ENCODE data around the gene ACSF2. TPM values are rescaled to one million over a fixed set of nuclear protein-coding genes. Genes with fewer than 3 reads are reported as not detected.

ACSF2 gene
- total and polyA plus RNA-seq, 2 of the 13 experiments (the other 11 are each of a cell fraction or from before 2014, with no cell fraction given): 87.3 to 109 TPM

DNA sequence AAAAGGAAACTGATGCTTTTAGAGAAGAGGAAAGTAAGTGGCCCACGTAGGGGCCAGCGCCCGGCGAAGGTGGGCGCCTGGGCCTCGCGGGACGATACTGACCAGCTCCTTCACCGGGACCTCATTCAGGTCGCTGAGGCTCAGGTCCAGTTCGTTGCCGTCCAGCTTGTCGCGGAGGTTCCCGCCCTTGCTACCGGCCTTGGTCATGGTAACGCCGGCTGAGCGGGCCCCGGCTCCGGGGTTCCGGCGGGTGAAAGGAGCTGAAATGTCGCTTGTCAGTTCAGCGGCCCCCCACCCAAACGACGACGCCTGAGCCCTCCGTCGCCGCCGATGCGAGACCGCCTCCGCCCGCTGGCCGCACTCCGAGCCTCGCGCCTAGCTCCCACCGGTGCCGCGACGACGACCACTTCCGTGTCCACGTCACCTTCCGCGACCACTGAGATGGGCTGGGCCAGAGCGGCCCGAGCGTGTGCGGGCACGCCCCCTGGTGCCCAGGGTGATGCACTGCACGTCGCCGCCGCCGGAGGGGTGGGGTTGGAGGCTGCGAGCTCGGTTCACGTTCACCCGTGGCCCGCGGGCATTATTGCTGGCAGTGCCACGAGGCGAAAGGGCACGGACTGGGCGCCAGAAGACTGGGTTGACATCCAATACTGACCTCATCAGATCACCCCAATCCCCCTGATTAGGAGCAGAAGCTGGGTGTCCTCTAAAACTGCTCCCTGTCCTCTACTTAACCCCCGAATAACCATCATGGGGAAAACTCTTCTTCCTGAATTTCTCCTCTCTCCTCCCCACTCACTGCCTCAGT is 28.7 kb upstream of the ACSF2 start, which contains the start of gene LRRC59 (continued):
- TF ChIP-seq SPEN (CRISPR knock-in tag; IDR thresholded peaks at IDR 0.05; ENCODE audit: low read depth) (peak; percentile 100), HOXA7 (CRISPR knock-in tag; IDR thresholded peaks at IDR 0.05) (0 out of 2 replicates have a peak, but pooled peaks have one; percentile 53), MAFG (CRISPR knock-in tag; IDR thresholded peaks at IDR 0.05) (0 out of 2 replicates have a peak, but pooled peaks have one; percentile 62), MTA1 (CRISPR knock-in tag; IDR thresholded peaks at IDR 0.05; ENCODE audit: borderline replicate concordance) (peak; percentile 98), GFI1 (CRISPR knock-in tag; IDR thresholded peaks at IDR 0.05; ENCODE audit: borderline replicate concordance) (peak; percentile 82; the same call in 1 of the 2 replicates), ZNF18 (CRISPR knock-in tag; IDR thresholded peaks at IDR 0.05; ENCODE audit: insufficient replicate concordance) (peak; percentile 96), AFF4 (CRISPR knock-in tag; IDR thresholded peaks at IDR 0.05) (peak; percentile 78; the same call in 1 of the 2 replicates), ZNF569 (CRISPR knock-in tag; IDR thresholded peaks at IDR 0.05; ENCODE audit: borderline replicate concordance) (0 out of 2 replicates have a peak, but pooled peaks have one; percentile 93), KAT8 (CRISPR knock-in tag; IDR thresholded peaks at IDR 0.05) (peak; percentile 99), PHF5A (CRISPR knock-in tag; IDR thresholded peaks at IDR 0.05; ENCODE audit: low read depth, unreplicated experiment) (peak; percentile 91), SKIL (CRISPR knock-in tag; IDR thresholded peaks at IDR 0.05; ENCODE audit: borderline replicate concordance) (peak; percentile 90), ZNF414 (CRISPR knock-in tag; IDR thresholded peaks at IDR 0.05) (peak; percentile 98), NFKB2 (CRISPR knock-in tag; IDR thresholded peaks at IDR 0.05; ENCODE audit: borderline replicate concordance) (peak; percentile 96; the same call in 1 of the 2 replicates), ZNF234 (CRISPR knock-in tag; conservative IDR thresholded peaks at IDR 0.05) (peak; percentile 89; the same call in 1 of the 2 replicates)
- TF ChIP-seq, protein P1, sequence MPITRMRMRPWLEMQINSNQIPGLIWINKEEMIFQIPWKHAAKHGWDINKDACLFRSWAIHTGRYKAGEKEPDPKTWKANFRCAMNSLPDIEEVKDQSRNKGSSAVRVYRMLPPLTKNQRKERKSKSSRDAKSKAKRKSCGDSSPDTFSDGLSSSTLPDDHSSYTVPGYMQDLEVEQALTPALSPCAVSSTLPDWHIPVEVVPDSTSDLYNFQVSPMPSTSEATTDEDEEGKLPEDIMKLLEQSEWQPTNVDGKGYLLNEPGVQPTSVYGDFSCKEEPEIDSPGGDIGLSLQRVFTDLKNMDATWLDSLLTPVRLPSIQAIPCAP (CRISPR knock-in tag; IDR thresholded peaks at IDR 0.05; ENCODE audit: low read depth): peak; percentile 41; the same call in 1 of the 2 replicates
- TF ChIP-seq, protein P2, sequence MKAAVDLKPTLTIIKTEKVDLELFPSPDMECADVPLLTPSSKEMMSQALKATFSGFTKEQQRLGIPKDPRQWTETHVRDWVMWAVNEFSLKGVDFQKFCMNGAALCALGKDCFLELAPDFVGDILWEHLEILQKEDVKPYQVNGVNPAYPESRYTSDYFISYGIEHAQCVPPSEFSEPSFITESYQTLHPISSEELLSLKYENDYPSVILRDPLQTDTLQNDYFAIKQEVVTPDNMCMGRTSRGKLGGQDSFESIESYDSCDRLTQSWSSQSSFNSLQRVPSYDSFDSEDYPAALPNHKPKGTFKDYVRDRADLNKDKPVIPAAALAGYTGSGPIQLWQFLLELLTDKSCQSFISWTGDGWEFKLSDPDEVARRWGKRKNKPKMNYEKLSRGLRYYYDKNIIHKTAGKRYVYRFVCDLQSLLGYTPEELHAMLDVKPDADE (CRISPR knock-in tag; IDR thresholded peaks at IDR 0.05): peak; percentile 95; the same call in 1 of the 2 replicates

Measured in HepG2 (cell line).